ACC112 (cell line): ENCODE measurements around the gene MTF1.

ENCODE experiments used
- H2AFZ ChIP-seq: fragments of 200-600 bp; sonication (generic); one replicate; pipeline ENCODE4 v1.6.0; 2017; ENCODE audit warnings: antibody characterized with exemption, low read length; ENCODE audit not compliant: unreplicated experiment
- H3K27ac ChIP-seq: fragments of 200-600 bp; sonication (generic); 2 replicates; pipeline ENCODE4 v1.5.1; 2014; ENCODE audit warnings: low read depth, mild to moderate bottlenecking, antibody characterized with exemption, low read length, moderate library complexity
- H3K27me3 ChIP-seq: fragments of 200-600 bp; sonication (generic); 2 replicates; pipeline ENCODE4 v1.6.1; 2014; ENCODE audit warnings: mild to moderate bottlenecking, antibody characterized with exemption, low read length, moderate library complexity, mixed read lengths; ENCODE audit not compliant: insufficient read depth
- H3K36me3 ChIP-seq: fragments of 200-600 bp; sonication (generic); 2 replicates; pipeline ENCODE4 v1.6.1; 2016; ENCODE audit warnings: mild to moderate bottlenecking, antibody characterized with exemption, low read length, moderate library complexity, mixed read lengths; ENCODE audit not compliant: insufficient read depth
- H3K4me1 ChIP-seq: fragments of 200-600 bp; sonication (generic); one replicate; pipeline ENCODE4 v1.6.1; 2016; ENCODE audit warnings: low read length, mixed read lengths; ENCODE audit not compliant: insufficient read depth, unreplicated experiment, control insufficient read depth
- H3K4me3 ChIP-seq: fragments of 200-600 bp; sonication (generic); 2 replicates; pipeline ENCODE4 v1.5.1; 2014; ENCODE audit warnings: mild to moderate bottlenecking, low read depth, low read length
- H3K79me2 ChIP-seq: fragments of 200-600 bp; sonication (generic); one replicate; pipeline ENCODE4 v1.6.0; 2016; ENCODE audit warnings: low read length; ENCODE audit not compliant: control insufficient read depth, unreplicated experiment, insufficient read depth

The MTF1 gene

DNA sequence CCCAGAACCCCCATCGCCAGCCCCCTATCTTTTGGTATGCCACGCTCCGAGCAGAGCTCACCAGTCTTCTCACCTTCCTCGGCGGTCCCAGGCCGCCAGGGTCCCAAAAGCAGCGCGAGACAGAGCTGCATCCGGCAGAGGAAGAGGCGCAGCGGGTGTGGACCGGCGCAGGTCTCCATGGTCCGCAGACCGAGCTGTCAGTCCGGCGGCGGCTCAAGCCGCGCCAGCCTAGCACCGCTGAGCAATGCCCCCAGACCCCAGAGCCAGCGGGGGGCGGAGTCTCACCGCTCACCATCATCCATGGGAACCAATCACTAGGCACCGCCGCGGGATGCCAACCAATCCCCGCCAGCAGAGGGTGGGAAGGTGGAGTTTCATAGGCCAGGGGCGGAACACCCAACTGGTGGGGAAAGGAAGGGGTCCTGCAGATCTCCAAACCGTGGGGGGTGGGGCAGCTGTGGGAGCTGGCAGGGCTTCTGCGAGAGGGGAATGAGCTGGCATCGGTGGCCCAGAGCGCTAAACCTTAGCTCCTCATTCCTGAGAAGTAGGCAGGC lies 94.4 kb downstream of the MTF1 start, which contains the start of gene EPHA10:
EPHA10 (minus strand) TSS at position 233 of the 554 bp plus-strand sequence; CDS start at position 179, 54 bp downstream.
- Histone ChIP-seq H3K79me2 (no peaks in the 10 kb centered on the region), H3K27ac (no peak within 1 kb of the TSS), H3K4me3 (no peak within 1 kb of the TSS), H3K27me3 (peaks cover 95% of the 10 kb centered on the region), H3K36me3 (no peaks in the 10 kb centered on the region), H2AFZ (no peak within 1 kb of the TSS), H3K4me1 (no peaks in the 10 kb centered on the region)

DNA sequence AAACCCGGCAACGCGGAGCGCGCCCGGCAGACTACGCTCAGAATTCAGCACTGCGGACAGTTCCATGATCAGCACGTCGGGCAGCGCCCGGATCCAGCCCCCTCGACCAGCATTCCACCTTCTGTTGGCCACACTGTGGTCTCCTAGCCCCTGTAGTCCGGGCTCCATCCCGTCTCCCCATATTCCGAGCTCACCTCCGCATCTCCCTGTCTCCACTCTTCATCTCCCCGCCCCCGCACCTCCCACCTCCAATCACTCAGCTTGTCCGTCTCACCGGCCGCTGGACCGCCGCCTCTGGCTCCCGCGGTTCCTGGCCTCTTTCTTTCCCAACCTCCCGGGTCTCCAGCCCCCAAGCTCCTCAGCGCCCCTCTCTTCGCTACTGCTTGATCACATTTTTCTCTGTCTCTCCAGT lies 95.0 kb downstream of the MTF1 start:
- Histone ChIP-seq H3K4me1 (no peaks in the 10 kb centered on the region), H3K27ac (no peak overlapping the region), H3K4me3 (no peak overlapping the region), H3K36me3 (no peaks in the 10 kb centered on the region), H2AFZ (no peak overlapping the region), H3K27me3 (peaks cover 97% of the 10 kb centered on the region), H3K79me2 (no peaks in the 10 kb centered on the region)

DNA sequence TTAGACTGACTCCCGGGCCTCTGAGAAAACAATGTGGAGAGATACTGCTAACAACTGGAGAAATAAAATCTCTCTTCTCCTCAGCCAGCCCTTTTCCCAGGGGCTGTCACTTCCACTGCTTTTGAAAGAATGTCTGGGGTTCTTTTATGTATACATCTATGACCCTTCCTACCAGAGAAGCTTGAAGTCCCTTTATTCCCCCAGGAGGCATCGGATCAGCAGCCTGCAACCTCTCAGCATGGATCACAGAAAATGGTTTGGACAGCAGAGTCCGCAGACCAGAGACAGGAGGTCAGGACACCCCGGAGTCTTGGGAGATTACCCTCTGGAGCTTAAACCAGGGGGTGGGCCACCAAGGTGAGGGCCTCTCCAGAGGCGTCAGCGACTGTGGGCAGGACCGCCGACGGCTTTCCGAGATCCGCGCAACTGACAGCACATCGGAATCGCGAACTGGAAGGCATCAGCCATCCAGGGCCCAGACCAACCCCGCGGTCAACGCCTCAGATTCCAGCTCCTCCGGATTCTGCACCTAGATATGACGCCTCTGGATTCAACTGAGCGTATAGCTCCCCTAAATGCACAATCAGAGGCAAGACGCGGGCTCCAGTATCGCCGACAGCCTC lies 95.5 kb downstream of the MTF1 start:
- no peaks in the 10 kb centered on the region for H3K79me2 ChIP-seq
- H3K27ac ChIP-seq = no peak overlapping the region
- peaks cover 97% of the 10 kb centered on the region for H3K27me3 ChIP-seq
- no peak overlapping the region for H3K4me3 ChIP-seq
- H3K4me1 ChIP-seq = no peaks in the 10 kb centered on the region
- H3K36me3 ChIP-seq = no peaks in the 10 kb centered on the region
- no peak overlapping the region for H2AFZ ChIP-seq

GRCh38 chr1:37762516-37762915 lies 96.9 kb downstream of the MTF1 start:
- H2AFZ ChIP-seq = no peak overlapping the region
- no peaks in the 10 kb centered on the region for H3K4me1 ChIP-seq
- peaks cover 97% of the 10 kb centered on the region for H3K27me3 ChIP-seq
- no peaks in the 10 kb centered on the region for H3K79me2 ChIP-seq
- H3K36me3 ChIP-seq = no peaks in the 10 kb centered on the region
- no peak overlapping the region for H3K27ac ChIP-seq
- H3K4me3 ChIP-seq = no peak overlapping the region

DNA sequence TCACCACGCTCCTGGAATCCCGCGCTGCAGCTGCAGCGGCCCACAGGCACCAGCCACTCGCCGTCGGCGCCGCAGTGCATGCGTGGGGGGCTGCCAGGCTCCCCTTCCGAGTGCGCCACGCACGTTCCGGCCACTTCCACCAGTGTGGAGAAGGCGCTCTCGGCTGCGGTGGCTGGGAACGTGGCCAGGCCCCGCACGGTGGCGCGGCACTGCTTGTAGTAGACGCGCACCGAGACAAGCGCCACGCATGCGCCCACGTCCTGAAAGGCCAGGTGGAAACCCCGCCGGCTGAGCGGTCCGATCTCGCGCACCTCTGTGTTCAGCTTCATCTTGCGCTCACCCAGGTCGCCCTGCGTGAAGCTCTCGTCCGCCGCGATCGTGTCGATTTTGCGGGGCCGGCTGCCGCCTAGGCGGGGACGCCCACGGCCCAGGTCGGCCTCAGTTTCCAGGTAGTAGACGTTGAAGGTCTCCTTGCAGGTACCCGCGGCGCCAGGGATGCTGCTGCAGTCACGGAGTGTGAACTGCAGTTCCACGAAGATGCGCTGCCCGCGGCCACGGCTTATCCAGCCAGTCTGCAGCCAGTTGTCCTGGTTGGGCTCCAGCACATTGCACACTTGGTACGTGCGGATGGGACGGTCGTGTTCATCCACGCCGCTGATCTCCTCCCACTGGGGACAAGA lies 97.8 kb downstream of the MTF1 start:
- Histone ChIP-seq H3K36me3 (no peaks in the 10 kb centered on the region), H3K27ac (no peak overlapping the region), H3K4me1 (no peaks in the 10 kb centered on the region), H3K4me3 (no peak overlapping the region), H2AFZ (no peak overlapping the region), H3K27me3 (peaks cover 97% of the 10 kb centered on the region), H3K79me2 (no peaks in the 10 kb centered on the region)
